GM12891 (cell line): ENCODE measurements around the gene SCAI.

ENCODE experiments used
- POLR2A ChIP-seq: IDR thresholded peaks from 2 replicates; pipeline ENCODE4 v1.6.1; 2011; ENCODE audit warnings: low read depth, low read length, control low read depth
- POLR2AphosphoS5 ChIP-seq: IDR thresholded peaks from 2 replicates; pipeline ENCODE4 v1.6.1; 2011; ENCODE audit warnings: low read depth, low read length, control low read depth
- SPI1 ChIP-seq: IDR thresholded peaks from 2 replicates; pipeline ENCODE4 v1.6.1; 2011; ENCODE audit warnings: low read depth, low read length, control low read depth
- TAF1 ChIP-seq: IDR thresholded peaks from 2 replicates; pipeline ENCODE4 v1.6.1; 2011; ENCODE audit warnings: low read depth, low read length, control low read depth

DNA sequence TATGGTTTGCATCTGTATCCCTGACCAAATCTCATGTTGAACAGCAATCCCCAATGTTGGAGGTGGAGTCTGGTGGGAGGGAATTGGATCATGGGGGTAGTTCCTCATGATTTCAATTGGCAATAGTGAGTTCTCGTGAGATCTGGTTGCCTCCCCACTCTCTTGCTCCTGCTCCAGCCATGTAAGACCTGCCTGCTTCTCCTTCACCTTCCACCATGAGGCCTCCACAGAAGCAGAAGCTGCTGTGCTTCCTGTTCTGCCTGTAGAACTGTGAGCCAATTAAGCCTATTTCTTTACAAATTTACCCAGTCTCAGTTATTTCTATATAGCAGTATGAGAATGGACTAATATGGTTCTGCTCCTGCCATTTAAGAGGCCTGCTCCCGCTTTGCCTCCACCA, 32.9 kb downstream of the SCAI start:
- TF ChIP-seq POLR2AphosphoS5, result no peak
- no peak for TF ChIP-seq POLR2A
- no peak for TF ChIP-seq TAF1
- TF ChIP-seq SPI1, result no peak
